HCEC 1CT (cell line): ENCODE results near the gene ZFYVE28.

Source experiments
- DNase-seq: peaks from one replicate; pipeline ENCODE4 v3.0.0-alpha.2; 2017

ZFYVE28 gene

DNA sequence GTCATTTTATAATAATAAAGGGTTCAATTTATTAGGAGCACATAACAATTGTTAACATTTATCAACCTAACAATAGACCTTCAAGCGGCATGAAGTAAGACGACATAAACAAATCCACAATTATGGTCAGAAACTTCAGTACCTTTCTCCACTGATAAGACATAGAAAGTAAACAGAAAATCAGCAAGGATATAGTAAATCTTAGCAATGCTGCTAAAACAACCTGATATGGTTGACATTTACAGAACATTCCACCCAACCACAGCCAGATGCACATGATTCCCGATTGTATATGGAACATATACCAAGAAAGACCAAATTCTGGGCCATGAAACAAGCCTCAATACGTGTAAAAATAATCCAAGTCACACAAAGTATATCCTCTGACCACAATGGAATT, 71.3 kb downstream of the ZFYVE28 start:
- DNase-seq = no peak

- no peak for DNase-seq
Measured at GRCh38 chr4:2343476-2343875, 75.0 kb downstream of the ZFYVE28 start.

DNA sequence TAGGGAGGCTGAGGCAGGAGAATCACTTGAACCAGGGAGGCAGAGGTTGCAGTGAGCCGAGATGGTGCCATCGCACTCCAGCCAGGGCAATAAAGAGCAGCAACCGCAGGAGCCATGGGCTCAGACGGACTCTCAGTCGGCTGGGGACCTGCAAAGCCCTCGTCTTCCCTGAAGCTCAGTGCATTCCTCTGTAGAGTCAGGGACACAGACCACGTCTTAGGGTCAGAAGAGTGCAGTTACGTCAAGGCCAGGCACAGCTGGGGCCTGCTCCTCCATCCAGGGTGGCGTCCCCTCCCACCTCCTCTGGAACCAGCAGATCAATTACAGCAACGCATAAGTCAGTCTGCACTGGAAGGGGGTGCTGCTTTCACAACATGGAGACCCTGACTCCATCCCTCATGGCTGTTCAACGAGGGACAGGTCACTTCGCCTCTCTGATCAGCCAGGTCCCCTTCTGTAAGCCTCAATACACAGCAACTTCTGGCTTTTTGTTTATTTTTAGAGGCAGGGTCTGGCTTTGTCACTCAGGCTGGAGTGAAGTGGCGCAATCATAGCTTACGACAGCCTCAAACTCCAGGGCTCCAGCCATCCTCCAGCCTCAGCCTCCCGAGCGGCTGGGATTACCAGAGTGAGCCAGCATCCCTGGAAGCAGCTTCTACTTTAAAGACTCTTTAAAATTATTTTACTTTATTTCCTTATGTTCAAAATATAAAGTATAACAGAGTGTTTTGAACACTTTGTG, 76.4 kb downstream of the ZFYVE28 start:
- DNase-seq = no peak

- no peak for DNase-seq
Measured at GRCh38 chr4:2341261-2341841, 77.1 kb downstream of the ZFYVE28 start.

DNA sequence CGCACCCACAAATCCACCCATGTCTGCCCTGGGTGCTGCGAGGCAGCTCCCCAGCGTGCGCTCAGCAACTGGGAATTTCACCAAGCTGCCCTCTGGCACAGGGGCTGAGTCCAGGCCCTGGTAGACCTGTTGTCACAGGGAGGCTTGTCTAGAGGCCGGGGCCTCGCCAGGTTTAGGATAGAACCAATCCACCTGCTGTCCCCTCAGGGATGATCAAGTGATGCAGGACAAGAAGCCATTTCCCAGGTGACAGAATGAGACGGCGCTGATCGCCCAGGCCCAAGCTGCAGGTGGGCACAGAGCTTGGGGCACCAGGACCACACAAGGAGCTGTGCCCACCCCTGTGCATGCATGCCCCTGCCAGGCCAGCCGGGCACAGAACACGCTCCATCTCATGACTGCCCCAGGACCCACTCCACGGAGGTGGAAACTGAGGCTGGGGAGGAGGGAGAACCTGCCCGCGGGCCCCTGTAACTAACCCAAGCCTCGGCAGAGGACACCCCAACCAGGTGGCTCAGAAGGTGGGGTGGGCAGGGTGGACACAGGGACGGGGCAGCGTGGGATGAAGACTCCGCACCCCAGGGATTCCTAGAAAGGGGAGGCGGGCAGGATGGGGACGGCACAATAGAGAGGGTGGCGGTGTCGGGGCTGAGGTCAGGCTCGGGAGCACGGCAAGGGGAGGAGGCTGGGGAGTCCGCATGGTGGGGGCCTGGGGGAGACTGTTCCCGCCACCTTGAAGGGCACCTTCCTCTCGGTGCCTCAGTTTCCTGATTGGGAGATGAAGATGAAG, 78.0 kb downstream of the ZFYVE28 start:
- no peak for DNase-seq

GRCh38 chr4:2339458-2340271, 78.8 kb downstream of the ZFYVE28 start:
- no peak for DNase-seq

DNA sequence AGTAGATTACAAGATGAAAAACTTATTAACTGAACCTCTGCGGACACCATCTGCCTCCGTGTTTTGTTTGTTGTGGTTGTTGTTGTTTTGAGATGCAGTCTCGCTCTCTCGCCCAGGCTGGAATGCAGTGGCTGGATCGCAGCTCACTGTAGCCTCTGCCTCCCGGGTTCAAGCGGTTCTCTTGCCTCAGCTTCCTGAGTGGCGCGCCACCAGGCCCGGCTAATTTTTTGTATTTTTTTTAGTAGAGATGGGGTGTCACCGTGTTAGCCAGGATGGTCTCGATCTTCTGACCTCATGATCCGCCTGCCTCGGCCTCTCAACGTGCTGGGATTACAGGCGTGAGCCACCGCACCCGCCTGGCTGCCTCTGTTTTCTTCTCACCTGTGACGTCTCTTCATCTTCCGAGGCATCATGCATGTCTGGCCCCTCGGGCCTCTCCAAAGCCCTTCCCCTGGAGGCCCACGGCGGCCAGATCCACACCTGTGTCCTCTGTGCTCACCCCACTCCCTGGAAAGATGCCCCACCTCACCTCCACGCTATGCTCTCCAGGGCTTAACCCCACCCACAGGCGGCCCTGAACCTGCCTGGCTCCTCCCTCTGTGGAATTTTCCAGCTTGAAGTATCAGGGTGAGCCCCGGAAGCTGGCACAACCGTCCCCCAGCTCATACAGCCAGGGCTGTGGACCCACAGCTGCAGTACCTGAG, 79.5 kb downstream of the ZFYVE28 start:
- DNase-seq = no peak

DNA sequence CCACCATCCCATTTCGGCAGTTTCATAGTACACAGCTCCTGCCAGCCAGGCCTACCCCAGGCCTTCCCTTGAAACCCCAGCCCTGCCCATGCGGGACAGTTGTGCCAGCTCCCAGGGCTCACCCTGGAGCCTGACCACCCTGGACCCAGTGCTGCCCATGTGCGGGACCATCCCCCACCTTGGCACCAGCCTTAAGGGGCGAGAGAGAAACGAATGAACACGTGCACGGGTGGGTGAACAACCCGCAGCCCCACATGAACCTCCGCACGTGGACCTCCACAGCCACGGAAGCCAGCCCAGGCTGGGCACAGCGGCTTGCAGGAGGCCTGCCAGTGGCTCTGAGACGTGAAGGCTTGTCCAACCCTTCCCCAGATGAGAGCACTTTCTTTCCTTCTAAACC, 80.5 kb downstream of the ZFYVE28 start:
- no peak for DNase-seq

DNA sequence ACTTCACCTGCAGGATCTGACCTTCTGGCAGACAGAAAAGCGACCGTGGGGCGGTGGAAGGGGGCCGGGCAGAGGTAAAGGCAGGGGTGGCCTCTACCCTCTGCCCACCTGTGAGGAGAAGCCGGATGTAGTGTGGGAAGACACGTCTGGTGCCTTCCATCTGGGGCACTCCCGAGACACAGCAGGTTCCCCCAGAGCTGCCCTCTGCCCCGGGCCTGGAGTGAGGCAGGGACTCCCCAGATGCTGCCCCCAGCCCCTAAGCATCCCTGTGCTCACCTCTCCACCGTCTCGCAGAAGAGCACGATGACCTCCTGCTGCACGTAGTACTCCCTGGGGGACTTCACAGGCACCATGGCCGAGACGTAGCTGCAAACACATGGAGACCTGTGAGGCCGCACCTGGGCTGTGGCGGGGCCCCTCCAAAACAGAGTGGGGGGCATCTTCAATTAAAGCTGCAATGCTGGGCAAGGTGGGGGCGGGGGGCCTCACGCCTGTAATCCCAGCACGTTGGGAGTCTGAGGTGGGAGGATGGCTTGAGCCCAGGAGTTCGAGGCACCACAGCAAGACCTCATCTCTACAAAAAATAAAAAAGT, 81.2 kb downstream of the ZFYVE28 start:
- DNase-seq = no peak

- no peak for DNase-seq
Measured at GRCh38 chr4:2336659-2337058, 81.8 kb downstream of the ZFYVE28 start.

GRCh38 chr4:2335729-2336101, 82.7 kb downstream of the ZFYVE28 start:
- DNase-seq = no peak

DNA sequence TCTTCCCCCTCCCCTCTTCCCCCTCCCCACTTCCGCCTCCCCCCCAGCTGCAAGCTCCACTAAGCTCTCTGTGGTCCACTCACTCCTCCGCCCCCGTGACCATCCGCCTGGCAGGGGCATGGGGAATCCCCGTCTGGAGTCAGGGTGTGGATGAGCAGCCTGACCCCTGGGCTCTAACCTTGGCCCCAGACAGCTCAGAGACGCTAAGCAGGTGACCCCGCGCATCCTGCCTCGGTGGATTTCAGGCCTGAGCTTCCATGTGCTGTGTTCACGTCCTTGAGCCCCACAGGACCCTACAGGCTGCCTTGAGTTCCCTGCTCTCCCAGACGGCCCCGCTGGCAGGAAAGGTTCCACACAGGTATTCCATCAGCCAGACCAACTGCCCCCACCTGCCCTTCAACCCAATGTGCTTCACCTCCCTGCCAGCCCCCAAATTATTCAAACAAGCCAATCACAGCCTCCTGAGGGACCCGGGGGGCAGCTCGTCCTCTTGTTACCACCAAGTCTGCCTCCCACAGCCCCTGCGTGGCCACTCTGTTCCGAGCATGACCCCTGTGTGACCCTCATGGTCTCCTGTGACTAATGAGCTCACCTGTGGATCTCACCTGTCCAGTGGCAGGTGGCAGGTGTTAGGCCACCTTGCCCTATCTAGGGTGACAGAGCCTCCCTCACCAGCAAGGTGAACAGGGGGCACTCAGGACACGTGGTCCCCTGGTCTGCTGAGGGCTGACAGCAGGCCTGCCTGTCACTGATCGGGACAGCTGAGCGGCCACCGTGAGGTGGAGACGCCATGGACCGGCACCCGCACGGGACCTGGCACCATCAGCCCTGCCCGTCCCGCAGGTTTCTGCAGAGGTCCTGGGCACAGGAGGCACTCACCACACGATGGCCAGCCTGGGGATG, 83.4 kb downstream of the ZFYVE28 start:
- DNase-seq = no peak

GRCh38 chr4:2333916-2334644, 84.4 kb downstream of the ZFYVE28 start:
- DNase-seq = no peak

- DNase-seq = no peak
Measured at GRCh38 chr4:2333356-2333841, 85.0 kb downstream of the ZFYVE28 start.

GRCh38 chr4:2332976-2333319, 85.5 kb downstream of the ZFYVE28 start:
- DNase-seq = no peak

- DNase-seq = no peak
Measured at GRCh38 chr4:2332201-2332975, 86.1 kb downstream of the ZFYVE28 start.

- DNase-seq = no peak
Measured at GRCh38 chr4:2331519-2332200, 86.8 kb downstream of the ZFYVE28 start.

GRCh38 chr4:2331043-2331420, 87.4 kb downstream of the ZFYVE28 start:
- no peak for DNase-seq
